ENCODE results near the gene RELL2. TPM values are rescaled to one million over a fixed set of nuclear protein-coding genes. Genes with fewer than 3 reads are reported as not detected.
A peak's percentile ranks its signal among the peaks of the same experiment; 100 is the strongest.

The RELL2 gene
- total RNA-seq, 1 experiment from 2014 or later, result 12.6 TPM

GRCh38 chr5:141647242-141647641 is 10.4 kb downstream of the RELL2 start:
- H3K27me3 Mint-ChIP-seq (ENCODE audit: unreplicated experiment), result no peaks in the 10 kb centered on the region
- intact Hi-C loops (cut with micrococcal nuclease; ENCODE audit: unreplicated experiment), result no loop called here
- no peak overlapping the region for H3K27ac Mint-ChIP-seq (ENCODE audit: unreplicated experiment)
- no peak overlapping the region for H3K4me3 Mint-ChIP-seq (ENCODE audit: low read depth, unreplicated experiment)
- DNase-seq, result no peak
- peaks cover 37% of the 10 kb centered on the region for H3K36me3 Mint-ChIP-seq (ENCODE audit: insufficient read depth, unreplicated experiment)
- BruUV-seq (replicated peaks), result no TSS peak
- H3K4me1 Mint-ChIP-seq (ENCODE audit: low read depth, unreplicated experiment), result peaks cover 12% of the 10 kb centered on the region
- CTCF ChIA-PET, result no interaction called here
- TF ChIP-seq, protein P1, sequence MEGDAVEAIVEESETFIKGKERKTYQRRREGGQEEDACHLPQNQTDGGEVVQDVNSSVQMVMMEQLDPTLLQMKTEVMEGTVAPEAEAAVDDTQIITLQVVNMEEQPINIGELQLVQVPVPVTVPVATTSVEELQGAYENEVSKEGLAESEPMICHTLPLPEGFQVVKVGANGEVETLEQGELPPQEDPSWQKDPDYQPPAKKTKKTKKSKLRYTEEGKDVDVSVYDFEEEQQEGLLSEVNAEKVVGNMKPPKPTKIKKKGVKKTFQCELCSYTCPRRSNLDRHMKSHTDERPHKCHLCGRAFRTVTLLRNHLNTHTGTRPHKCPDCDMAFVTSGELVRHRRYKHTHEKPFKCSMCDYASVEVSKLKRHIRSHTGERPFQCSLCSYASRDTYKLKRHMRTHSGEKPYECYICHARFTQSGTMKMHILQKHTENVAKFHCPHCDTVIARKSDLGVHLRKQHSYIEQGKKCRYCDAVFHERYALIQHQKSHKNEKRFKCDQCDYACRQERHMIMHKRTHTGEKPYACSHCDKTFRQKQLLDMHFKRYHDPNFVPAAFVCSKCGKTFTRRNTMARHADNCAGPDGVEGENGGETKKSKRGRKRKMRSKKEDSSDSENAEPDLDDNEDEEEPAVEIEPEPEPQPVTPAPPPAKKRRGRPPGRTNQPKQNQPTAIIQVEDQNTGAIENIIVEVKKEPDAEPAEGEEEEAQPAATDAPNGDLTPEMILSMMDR (IDR thresholded peaks at IDR 0.05; ENCODE audit: unreplicated experiment), result no peak
- no peaks in the 10 kb centered on the region for H3K9me3 Mint-ChIP-seq (ENCODE audit: low read depth, unreplicated experiment)

- Mint-ChIP-seq H3K4me3 (ENCODE audit: low read depth, unreplicated experiment) (no peak overlapping the region), H3K27me3 (ENCODE audit: unreplicated experiment) (no peaks in the 10 kb centered on the region), H3K9me3 (ENCODE audit: low read depth, unreplicated experiment) (no peaks in the 10 kb centered on the region), H3K36me3 (ENCODE audit: insufficient read depth, unreplicated experiment) (peaks cover 37% of the 10 kb centered on the region), H3K4me1 (ENCODE audit: low read depth, unreplicated experiment) (peaks cover 10% of the 10 kb centered on the region), H3K27ac (ENCODE audit: unreplicated experiment) (no peak overlapping the region)
- no peak for DNase-seq
- CTCF ChIA-PET, result no interaction called here
- intact Hi-C loops (cut with micrococcal nuclease; ENCODE audit: unreplicated experiment), result no loop called here
- TF ChIP-seq, protein P1 (IDR thresholded peaks at IDR 0.05; ENCODE audit: unreplicated experiment), result no peak
- no TSS peak for BruUV-seq (replicated peaks)
These were observed 11.1 kb downstream of the RELL2 start for GRCh38 chr5:141647851-141648250.

DNA sequence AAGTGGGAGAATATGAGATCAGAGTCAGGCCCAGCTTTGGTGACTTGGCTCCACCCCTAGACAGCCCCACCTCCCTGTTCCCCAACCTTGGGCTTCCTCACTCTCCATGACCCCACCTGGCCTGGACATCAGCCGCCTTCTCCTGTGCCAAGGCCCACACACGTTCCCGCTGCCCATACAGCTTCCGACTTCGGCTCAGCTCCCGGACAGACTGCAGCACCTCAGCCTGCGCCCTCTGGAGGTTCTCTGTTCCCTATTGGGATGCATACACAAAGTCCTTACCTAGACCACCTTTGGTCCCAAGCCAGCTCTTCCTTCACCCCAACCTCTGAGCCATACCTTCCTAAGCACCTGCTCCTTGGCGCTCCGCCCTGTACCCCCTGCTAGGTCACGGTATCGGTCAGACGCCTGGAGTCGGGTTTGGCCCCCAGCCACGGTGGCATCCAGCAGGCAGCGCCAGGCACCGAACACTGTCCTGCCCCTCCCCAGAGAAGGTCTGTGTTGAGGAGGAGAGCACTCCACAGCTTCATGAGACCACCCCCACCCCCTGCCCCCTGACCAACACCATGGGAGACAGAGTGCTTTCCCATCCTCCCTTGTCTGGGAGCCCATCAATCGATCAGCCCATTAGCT is 12.4 kb downstream of the RELL2 start:
- H3K27ac Mint-ChIP-seq (ENCODE audit: unreplicated experiment), result peak overlapping the region; percentile 9
- intact Hi-C loops (cut with micrococcal nuclease; ENCODE audit: unreplicated experiment), result no loop called here
- no peak overlapping the region for H3K4me3 Mint-ChIP-seq (ENCODE audit: low read depth, unreplicated experiment)
- no peaks in the 10 kb centered on the region for H3K27me3 Mint-ChIP-seq (ENCODE audit: unreplicated experiment)
- H3K4me1 Mint-ChIP-seq (ENCODE audit: low read depth, unreplicated experiment), result peaks cover 10% of the 10 kb centered on the region
- BruUV-seq (replicated peaks), result no TSS peak
- peaks cover 33% of the 10 kb centered on the region for H3K36me3 Mint-ChIP-seq (ENCODE audit: insufficient read depth, unreplicated experiment)
- TF ChIP-seq, protein P1 (IDR thresholded peaks at IDR 0.05; ENCODE audit: unreplicated experiment), result no peak
- DNase-seq, result no peak
- no peaks in the 10 kb centered on the region for H3K9me3 Mint-ChIP-seq (ENCODE audit: low read depth, unreplicated experiment)
- CTCF ChIA-PET, result interaction anchor here (0.7 kb wide), 1 partner anchor 32 kb away, joined by 3 read pairs; no protein-coding TSS in a partner anchor

DNA sequence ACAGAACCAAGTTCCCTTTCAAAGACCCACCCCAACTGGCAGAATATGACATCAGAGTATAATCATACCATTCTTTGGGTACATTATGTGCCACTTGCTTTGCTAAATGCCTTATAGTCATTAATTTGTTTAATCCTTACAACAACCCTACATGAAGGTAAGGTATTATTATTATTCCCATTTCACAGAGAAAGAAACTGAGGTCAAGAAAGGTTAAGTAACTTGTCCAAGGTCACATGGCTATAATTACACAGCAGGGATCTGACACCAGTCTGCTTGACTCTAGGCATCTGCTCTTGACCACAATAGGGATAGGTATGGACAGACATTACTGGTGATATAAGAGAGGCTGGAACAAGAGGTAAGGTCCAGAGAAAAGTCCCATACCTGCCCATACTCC is 13.2 kb downstream of the RELL2 start:
- Mint-ChIP-seq H3K36me3 (ENCODE audit: insufficient read depth, unreplicated experiment) (peaks cover 29% of the 10 kb centered on the region), H3K27ac (ENCODE audit: unreplicated experiment) (peak overlapping the region; percentile 59), H3K9me3 (ENCODE audit: low read depth, unreplicated experiment) (no peaks in the 10 kb centered on the region), H3K27me3 (ENCODE audit: unreplicated experiment) (no peaks in the 10 kb centered on the region), H3K4me3 (ENCODE audit: low read depth, unreplicated experiment) (peak overlapping the region; percentile 90), H3K4me1 (ENCODE audit: low read depth, unreplicated experiment) (peaks cover 10% of the 10 kb centered on the region)
- TF ChIP-seq, protein P1 (IDR thresholded peaks at IDR 0.05; ENCODE audit: unreplicated experiment), result no peak
- CTCF ChIA-PET, result interaction anchor here (0.7 kb wide), 1 partner anchor 32 kb away, joined by 3 read pairs; no protein-coding TSS in a partner anchor
- intact Hi-C loops (cut with micrococcal nuclease; ENCODE audit: unreplicated experiment), result no loop called here
- no peak for DNase-seq
- no TSS peak for BruUV-seq (replicated peaks)
